ENCODE data around the gene SH3RF1.

DNA sequence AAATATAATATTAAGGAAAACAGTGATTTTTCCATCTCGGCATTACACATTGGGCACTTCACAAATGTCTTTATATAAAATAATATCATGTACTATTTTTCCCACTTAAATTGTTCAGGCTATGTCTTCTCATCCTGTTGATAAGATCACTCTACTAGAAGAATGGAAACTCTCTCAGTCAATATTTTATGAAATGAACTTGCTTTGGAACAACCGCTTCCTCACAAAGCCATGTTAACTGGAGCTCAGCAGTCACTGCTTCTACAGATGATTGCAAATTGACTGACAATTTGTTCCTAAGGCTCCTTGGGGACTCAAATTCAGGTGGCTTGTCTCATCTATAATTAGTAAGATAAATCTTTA, 133.2 kb downstream of the SH3RF1 start:
- no peak for TF ChIP-seq POLR2A (IDR thresholded peaks at IDR 0.05; ENCODE audit: low read depth)
- TF ChIP-seq, protein P1, sequence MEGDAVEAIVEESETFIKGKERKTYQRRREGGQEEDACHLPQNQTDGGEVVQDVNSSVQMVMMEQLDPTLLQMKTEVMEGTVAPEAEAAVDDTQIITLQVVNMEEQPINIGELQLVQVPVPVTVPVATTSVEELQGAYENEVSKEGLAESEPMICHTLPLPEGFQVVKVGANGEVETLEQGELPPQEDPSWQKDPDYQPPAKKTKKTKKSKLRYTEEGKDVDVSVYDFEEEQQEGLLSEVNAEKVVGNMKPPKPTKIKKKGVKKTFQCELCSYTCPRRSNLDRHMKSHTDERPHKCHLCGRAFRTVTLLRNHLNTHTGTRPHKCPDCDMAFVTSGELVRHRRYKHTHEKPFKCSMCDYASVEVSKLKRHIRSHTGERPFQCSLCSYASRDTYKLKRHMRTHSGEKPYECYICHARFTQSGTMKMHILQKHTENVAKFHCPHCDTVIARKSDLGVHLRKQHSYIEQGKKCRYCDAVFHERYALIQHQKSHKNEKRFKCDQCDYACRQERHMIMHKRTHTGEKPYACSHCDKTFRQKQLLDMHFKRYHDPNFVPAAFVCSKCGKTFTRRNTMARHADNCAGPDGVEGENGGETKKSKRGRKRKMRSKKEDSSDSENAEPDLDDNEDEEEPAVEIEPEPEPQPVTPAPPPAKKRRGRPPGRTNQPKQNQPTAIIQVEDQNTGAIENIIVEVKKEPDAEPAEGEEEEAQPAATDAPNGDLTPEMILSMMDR (IDR thresholded peaks at IDR 0.05), result no peak
- no peak for TF ChIP-seq EP300 (IDR thresholded peaks at IDR 0.05)

All from esophagus muscularis mucosa (tissue), 4 donors.